Peyer's patch (tissue), 4 donors: ENCODE measurements around the gene PARVB. TPM values are rescaled to one million over a fixed set of nuclear protein-coding genes. Genes with fewer than 3 reads are reported as not detected.

Experiments
- DNase-seq, 3 donors: peaks; one replicate each; pipeline ENCODE4 v3.0.0-alpha.2; 2017 to 2019
- H3K27ac ChIP-seq, 4 donors: fragments of 200-600 bp; sonication (generic); one replicate each; pipeline ENCODE4 v1.5.1; 2016 to 2019
- H3K27me3 ChIP-seq, 2 donors: fragments of 200-600 bp; sonication (generic); one replicate each; pipeline ENCODE4 v1.5.1; 2019
- H3K36me3 ChIP-seq, 3 donors: fragments of 200-600 bp; sonication (generic); one replicate each; pipeline ENCODE4 v1.5.1; 2016 to 2019
- H3K4me1 ChIP-seq, 4 donors: fragments of 200-600 bp; sonication (generic); one replicate each; pipeline ENCODE4 v1.5.1; 2016 to 2019
- H3K4me3 ChIP-seq, 4 donors: fragments of 200-600 bp; sonication (generic); 1 replicate in 3 of 4; 2 replicates in 1 of 4; pipeline ENCODE4 v1.5.1; 2016 to 2019; ENCODE audit warnings: mild to moderate bottlenecking in 1 of 4
- H3K9me3 ChIP-seq, 4 donors: fragments of 200-600 bp; sonication (generic); one replicate each; pipeline ENCODE4 v1.5.1; 2016 to 2019; ENCODE audit warnings: mild to moderate bottlenecking in 1 of 4
- CTCF ChIP-seq, 6 experiments: fragments of 450-650 bp in 4 of 6; fragments of 200-600 bp in 2 of 6; sonication (generic) in 1 of 6; IDR thresholded peaks; one replicate each; pipeline ENCODE4 v1.5.1; 2017 to 2019; ENCODE audit warnings: antibody characterized with exemption in 6 of 6, mild to moderate bottlenecking in 3 of 6, moderate library complexity in 1 of 6
- POLR2A ChIP-seq, 2 donors: fragments of 450-650 bp; IDR thresholded peaks; one replicate each; pipeline ENCODE4 v1.5.1; 2017; ENCODE audit warnings: antibody characterized with exemption in 2 of 2, mild to moderate bottlenecking in 2 of 2, moderate library complexity in 2 of 2
- total RNA-seq, 4 donors: library from RNA; depleted of rRNA; stranded (reverse); fragments of >200 nt; gene quantifications; one replicate each; pipeline ENCODE4 v1.1.0, GENCODE V29; 2016

PARVB gene
- total RNA-seq, 4 donors from 2014 or later, result 1.8 to 71.8 (median 7.7) TPM

DNA sequence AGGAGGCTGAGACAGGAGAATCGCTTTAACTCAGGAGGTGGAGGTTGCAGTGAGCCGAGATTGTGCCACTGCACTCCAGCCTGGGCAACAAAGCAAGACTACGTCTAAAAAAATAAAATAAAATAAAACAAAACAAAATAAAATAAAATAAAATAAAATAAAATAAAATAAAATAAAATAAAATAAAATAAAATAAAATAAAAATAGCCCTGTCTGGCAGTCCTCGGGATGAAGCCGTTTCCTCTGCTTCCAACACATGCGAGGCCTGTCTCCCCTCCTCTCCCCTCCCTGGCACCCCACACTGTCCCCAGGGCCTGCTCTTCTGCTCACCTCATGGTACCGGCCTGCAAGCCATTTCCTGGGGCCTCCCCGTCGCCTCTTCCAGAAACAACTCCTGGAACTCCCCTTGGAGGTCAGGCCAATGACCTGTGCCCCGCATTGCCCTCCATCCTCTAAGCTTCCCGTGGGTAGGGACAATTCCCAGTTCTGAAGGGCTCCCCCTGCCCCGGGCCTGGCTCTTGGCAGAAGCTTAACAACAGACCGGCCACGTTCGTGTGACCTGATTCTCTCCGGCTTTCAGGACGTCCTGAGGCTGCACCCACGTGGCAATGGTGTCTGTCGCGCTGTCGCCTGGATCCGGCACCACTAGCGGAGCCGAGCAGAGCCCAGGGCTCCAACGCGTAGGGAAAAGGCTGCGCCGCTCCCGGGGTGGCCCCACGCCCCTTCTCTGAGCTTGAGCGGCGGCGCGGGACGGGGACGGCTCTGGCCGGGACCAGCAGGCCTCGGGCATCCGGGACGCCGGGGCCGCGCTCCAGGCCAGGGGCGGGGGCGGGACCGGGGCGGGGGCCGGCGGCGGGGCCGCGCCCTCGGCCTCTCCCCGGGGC is 456 bp upstream of the PARVB start:
- Histone ChIP-seq H3K27ac (peak overlapping the region; percentile 80 to 89 (median 86)), H3K36me3 (no peaks in the 10 kb centered on the region), H3K4me3 (peak overlapping the region; percentile 62 to 82 (median 66)), H3K27me3 (no peaks in the 10 kb centered on the region), H3K4me1 (peaks cover 0 to 12% (median 8%) of the 10 kb centered on the region in 4 donors), H3K9me3 (no peaks in the 10 kb centered on the region)
- DNase-seq, result peak; percentile 52 to 74 (median 60)
- TF ChIP-seq CTCF (IDR thresholded peaks at IDR 0.05) (no peak), POLR2A (IDR thresholded peaks at IDR 0.05) (no peak)

DNA sequence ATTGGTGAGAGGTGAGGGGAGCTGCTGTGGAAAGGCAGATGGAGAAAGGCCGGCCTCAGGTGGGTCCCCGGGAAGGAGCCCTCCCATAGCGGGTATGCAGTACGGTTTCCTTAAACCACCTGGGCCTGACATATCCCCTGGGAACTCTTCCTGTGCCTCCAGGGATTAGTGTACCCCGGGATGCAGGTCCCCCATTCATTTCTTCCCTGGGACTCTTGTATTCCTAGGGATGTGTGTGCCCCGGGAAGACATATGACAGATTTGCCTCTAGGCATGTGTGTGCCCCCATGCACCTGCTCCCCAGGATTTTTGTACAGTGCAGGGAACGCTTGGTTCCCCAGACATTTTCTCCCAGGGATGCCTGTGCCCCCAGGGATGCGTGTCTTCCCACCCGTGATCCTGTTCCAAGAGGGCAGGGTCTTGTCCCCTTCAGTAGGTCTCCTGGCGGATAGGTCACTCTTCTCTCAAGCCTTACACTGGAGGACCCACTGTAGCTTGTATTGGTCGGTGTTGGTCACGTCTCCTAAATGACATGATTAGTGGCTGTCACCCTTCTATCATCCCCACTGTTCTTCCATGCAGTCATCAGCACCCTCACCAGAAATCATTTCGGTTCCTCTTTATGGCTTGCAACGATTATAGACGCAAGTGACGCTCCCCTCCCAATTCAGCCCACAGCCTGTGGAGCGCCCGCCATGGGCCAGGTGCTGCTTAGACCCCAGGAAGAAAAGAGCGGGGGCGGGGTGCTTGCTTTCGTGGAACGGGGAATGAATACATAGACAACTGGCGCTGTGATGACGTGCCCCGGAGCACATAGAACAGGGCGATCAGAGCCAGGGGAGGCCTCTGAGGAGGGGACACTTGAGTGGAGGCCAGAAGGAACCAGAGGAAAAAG is 1.3 kb downstream of the PARVB start:
- Histone ChIP-seq H3K9me3 (no peaks in the 10 kb centered on the region), H3K4me1 (peaks cover 0 to 12% (median 8%) of the 10 kb centered on the region in 4 donors), H3K36me3 (no peaks in the 10 kb centered on the region), H3K4me3 (peak overlapping the region; percentile 62 to 82 (median 66)), H3K27me3 (no peaks in the 10 kb centered on the region), H3K27ac (peak overlapping the region; percentile 80 to 89 (median 86))
- TF ChIP-seq CTCF (IDR thresholded peaks at IDR 0.05), result no peak
- peak in 1 of 2 donors; percentile 19 for TF ChIP-seq POLR2A (IDR thresholded peaks at IDR 0.05)
- peak in 2 of 3 donors; percentile 92 to 93 for DNase-seq

- peak overlapping the region; percentile 80 to 89 (median 86) for H3K27ac ChIP-seq
- H3K4me3 ChIP-seq, result peak overlapping the region in 2 of 4 donors; percentile 34 to 82
- no peaks in the 10 kb centered on the region for H3K27me3 ChIP-seq
- H3K4me1 ChIP-seq, result peaks cover 0 to 12% (median 8%) of the 10 kb centered on the region in 4 donors
- H3K9me3 ChIP-seq, result no peaks in the 10 kb centered on the region
- H3K36me3 ChIP-seq, result no peaks in the 10 kb centered on the region
- no peak for DNase-seq
- TF ChIP-seq CTCF (IDR thresholded peaks at IDR 0.05) (no peak), POLR2A (IDR thresholded peaks at IDR 0.05) (no peak)
Observed at GRCh38 chr22:44026066-44026629, 2.0 kb downstream of the PARVB start.

- peak overlapping the region; percentile 80 to 89 (median 86) for H3K27ac ChIP-seq
- H3K27me3 ChIP-seq, result no peaks in the 10 kb centered on the region
- peak; percentile 60 to 96 (median 95) for DNase-seq
- TF ChIP-seq CTCF (IDR thresholded peaks at IDR 0.05), result no peak
- peak in 1 of 2 donors; percentile 47 for TF ChIP-seq POLR2A (IDR thresholded peaks at IDR 0.05)
- peaks cover 0 to 12% (median 8%) of the 10 kb centered on the region in 4 donors for H3K4me1 ChIP-seq
- peak overlapping the region; percentile 4 to 82 (median 22) for H3K4me3 ChIP-seq
- no peaks in the 10 kb centered on the region for H3K36me3 ChIP-seq
- H3K9me3 ChIP-seq, result no peaks in the 10 kb centered on the region
Observed at GRCh38 chr22:44026630-44027511, 2.8 kb downstream of the PARVB start.
